Neural progenitor cell (in vitro differentiated cells): ENCODE data around the gene FMNL2. TPM values are rescaled to one million over a fixed set of nuclear protein-coding genes. Genes with fewer than 3 reads are reported as not detected.

Experiments
- DNase-seq: peaks from one replicate; pipeline ENCODE4 v3.0.0-alpha.2; 2016; ENCODE audit warnings: low spot score
- H2AFZ ChIP-seq: fragments of 200-600 bp; sonication (generic); replicated peaks from 2 replicates; pipeline ENCODE4 v1.6.1; 2016; ENCODE audit warnings: antibody characterized with exemption
- H3F3A ChIP-seq: fragments of 200-600 bp; sonication (generic); 2 replicates; pipeline ENCODE4 v1.6.1; 2016; ENCODE audit warnings: antibody characterized with exemption, low read depth
- H3K27ac ChIP-seq: fragments of 200-600 bp; sonication (generic); 2 replicates; pipeline ENCODE4 v1.5.1; 2016; ENCODE audit warnings: mild to moderate bottlenecking
- H3K27me3 ChIP-seq: fragments of 200-600 bp; sonication (generic); 2 replicates; pipeline ENCODE4 v1.6.1; 2016; ENCODE audit warnings: mild to moderate bottlenecking, moderate library complexity
- H3K36me3 ChIP-seq: fragments of 200-600 bp; sonication (generic); 2 replicates; pipeline ENCODE4 v1.5.1; 2016
- H3K4me1 ChIP-seq: fragments of 200-600 bp; sonication (generic); 2 replicates; pipeline ENCODE4 v1.6.1; 2016; ENCODE audit warnings: mixed run types
- H3K4me2 ChIP-seq: fragments of 200-600 bp; sonication (generic); 2 replicates; pipeline ENCODE4 v1.6.1; 2016
- H3K4me3 ChIP-seq: fragments of 200-600 bp; sonication (generic); 2 replicates; pipeline ENCODE4 v1.5.1; 2016
- H3K79me2 ChIP-seq: fragments of 200-600 bp; sonication (generic); 2 replicates; pipeline ENCODE4 v1.6.1; 2016; ENCODE audit warnings: low read depth
- H3K9ac ChIP-seq: fragments of 200-600 bp; sonication (generic); 2 replicates; pipeline ENCODE4 v1.6.1; 2016
- H3K9me3 ChIP-seq: fragments of 200-600 bp; sonication (generic); 2 replicates; pipeline ENCODE4 v1.5.1; 2016; ENCODE audit warnings: low read depth
- H4K20me1 ChIP-seq: fragments of 200-600 bp; sonication (generic); 2 replicates; pipeline ENCODE4 v1.6.1; 2016; ENCODE audit warnings: low read depth
- H3K27ac Mint-ChIP-seq: 3 replicates; pipeline ENCODE4 v1.8.0; 2021; ENCODE audit warnings: mixed read lengths
- H3K27me3 Mint-ChIP-seq: 2 replicates; pipeline ENCODE4 v1.8.0; 2022; ENCODE audit warnings: low read depth, mild to moderate bottlenecking, inconsistent platforms, moderate library complexity, mixed read lengths; ENCODE audit not compliant: insufficient read depth
- H3K36me3 Mint-ChIP-seq: 3 replicates; pipeline ENCODE4 v1.8.0; 2021; ENCODE audit warnings: mixed read lengths
- H3K4me1 Mint-ChIP-seq: 3 replicates; pipeline ENCODE4 v1.8.0; 2021; ENCODE audit warnings: mixed read lengths
- H3K4me3 Mint-ChIP-seq: 3 replicates; pipeline ENCODE4 v1.8.0; 2021; ENCODE audit warnings: mild to moderate bottlenecking, moderate library complexity, mixed read lengths
- H3K9me3 Mint-ChIP-seq: 3 replicates; pipeline ENCODE4 v1.8.0; 2020; ENCODE audit warnings: mixed read lengths
- EZH2 ChIP-seq: fragments of 200-600 bp; sonication (generic); IDR thresholded peaks from 2 replicates; pipeline ENCODE4 v1.6.1; 2017; ENCODE audit warnings: antibody characterized with exemption, mild to moderate bottlenecking, moderate library complexity
- EZH2phosphoT487 ChIP-seq: fragments of 200-600 bp; sonication (generic); IDR thresholded peaks from 2 replicates; pipeline ENCODE4 v1.6.1; 2017; ENCODE audit warnings: antibody characterized with exemption
- total RNA-seq: library from RNA; depleted of rRNA; stranded (reverse); fragments of >200 nt; gene quantifications from 2 replicates; pipeline ENCODE4 v1.2.3, GENCODE V29; 2015; ENCODE audit warnings: low replicate concordance
- TF ChIP-seq, protein P1 (sequence below): fragments of 200-600 bp; sonication (generic); IDR thresholded peaks from 2 replicates; pipeline ENCODE4 v1.5.1; 2017; ENCODE audit warnings: antibody characterized with exemption, mild to moderate bottlenecking

Gene FMNL2
- total RNA-seq, 1 donor from 2014 or later, result 99.7 TPM

DNA sequence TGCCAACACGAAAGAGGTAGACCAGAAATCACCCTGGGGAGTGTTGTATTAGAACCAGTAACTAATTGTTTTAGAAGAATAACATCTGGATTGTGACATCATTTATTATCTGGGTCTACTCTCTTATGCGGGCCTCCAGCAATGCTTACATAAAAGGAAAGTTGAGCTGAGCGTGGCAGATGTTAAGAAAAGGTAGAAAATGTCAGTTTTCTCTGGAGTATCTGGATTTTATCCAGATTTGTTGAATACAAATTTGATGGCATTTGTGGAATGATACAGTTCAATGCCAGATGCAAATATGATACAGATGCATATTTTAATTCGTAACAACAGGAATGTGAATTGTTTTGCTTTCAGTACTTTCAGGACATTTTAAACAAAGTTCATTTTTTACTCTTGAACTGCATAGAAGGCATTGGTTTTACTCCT is 292.0 kb downstream of the FMNL2 start:
- H3K27ac Mint-ChIP-seq, result no peak overlapping the region
- H3K4me3 ChIP-seq, result no peak overlapping the region
- H3K4me2 ChIP-seq, result no peak overlapping the region
- no peak overlapping the region for H3K27ac ChIP-seq
- no peak overlapping the region for H3K4me3 Mint-ChIP-seq
- no peaks in the 10 kb centered on the region for H3K9me3 Mint-ChIP-seq
- no peaks in the 10 kb centered on the region for H3F3A ChIP-seq
- DNase-seq, result no peak
- no peaks in the 10 kb centered on the region for H3K4me1 ChIP-seq
- no peaks in the 10 kb centered on the region for H4K20me1 ChIP-seq
- H3K27me3 Mint-ChIP-seq, result no peaks in the 10 kb centered on the region
- H3K4me1 Mint-ChIP-seq, result no peaks in the 10 kb centered on the region
- peaks cover 28% of the 10 kb centered on the region for H3K36me3 Mint-ChIP-seq
- no peaks in the 10 kb centered on the region for H3K9me3 ChIP-seq
- no peak overlapping the region for H3K9ac ChIP-seq
- no peak overlapping the region for H2AFZ ChIP-seq
- H3K27me3 ChIP-seq, result no peaks in the 10 kb centered on the region
- H3K36me3 ChIP-seq, result no peaks in the 10 kb centered on the region
- no peaks in the 10 kb centered on the region for H3K79me2 ChIP-seq
- TF ChIP-seq EZH2 (no peak), EZH2phosphoT487 (no peak)
- TF ChIP-seq, protein P1, sequence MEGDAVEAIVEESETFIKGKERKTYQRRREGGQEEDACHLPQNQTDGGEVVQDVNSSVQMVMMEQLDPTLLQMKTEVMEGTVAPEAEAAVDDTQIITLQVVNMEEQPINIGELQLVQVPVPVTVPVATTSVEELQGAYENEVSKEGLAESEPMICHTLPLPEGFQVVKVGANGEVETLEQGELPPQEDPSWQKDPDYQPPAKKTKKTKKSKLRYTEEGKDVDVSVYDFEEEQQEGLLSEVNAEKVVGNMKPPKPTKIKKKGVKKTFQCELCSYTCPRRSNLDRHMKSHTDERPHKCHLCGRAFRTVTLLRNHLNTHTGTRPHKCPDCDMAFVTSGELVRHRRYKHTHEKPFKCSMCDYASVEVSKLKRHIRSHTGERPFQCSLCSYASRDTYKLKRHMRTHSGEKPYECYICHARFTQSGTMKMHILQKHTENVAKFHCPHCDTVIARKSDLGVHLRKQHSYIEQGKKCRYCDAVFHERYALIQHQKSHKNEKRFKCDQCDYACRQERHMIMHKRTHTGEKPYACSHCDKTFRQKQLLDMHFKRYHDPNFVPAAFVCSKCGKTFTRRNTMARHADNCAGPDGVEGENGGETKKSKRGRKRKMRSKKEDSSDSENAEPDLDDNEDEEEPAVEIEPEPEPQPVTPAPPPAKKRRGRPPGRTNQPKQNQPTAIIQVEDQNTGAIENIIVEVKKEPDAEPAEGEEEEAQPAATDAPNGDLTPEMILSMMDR, result no peak

DNA sequence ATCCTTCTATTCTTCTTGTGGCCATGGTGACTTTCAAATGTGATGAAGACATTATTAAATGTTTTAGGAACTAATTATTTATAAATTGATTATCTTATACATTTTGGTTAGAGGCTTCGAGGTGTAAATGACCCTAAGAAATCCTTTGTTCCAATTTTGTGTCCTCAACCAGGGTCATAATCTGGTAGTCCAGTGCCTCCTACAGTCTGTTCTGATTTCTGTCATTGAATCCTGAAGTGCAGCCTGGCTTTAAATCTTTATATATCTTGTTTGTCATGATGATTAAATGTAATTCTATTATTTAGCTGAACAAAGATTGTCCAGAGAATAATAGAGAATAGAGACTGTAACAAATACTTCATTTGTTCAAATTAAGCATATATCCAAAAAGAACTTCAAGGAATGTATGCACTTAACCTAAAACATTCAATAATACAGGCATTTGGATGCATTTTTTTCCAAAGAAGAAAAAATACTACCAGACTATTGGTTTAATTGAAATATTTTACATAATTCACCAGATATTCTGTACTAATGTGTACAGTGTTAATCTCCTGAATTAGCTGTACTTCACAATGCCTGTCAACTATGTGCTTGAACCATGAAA is 292.5 kb downstream of the FMNL2 start:
- H3K4me3 Mint-ChIP-seq, result no peak overlapping the region
- H3K79me2 ChIP-seq, result no peaks in the 10 kb centered on the region
- no peaks in the 10 kb centered on the region for H3K9me3 ChIP-seq
- H3K27ac Mint-ChIP-seq, result no peak overlapping the region
- peak; percentile 15 for DNase-seq
- no peaks in the 10 kb centered on the region for H3K9me3 Mint-ChIP-seq
- H3K4me2 ChIP-seq, result no peak overlapping the region
- no peaks in the 10 kb centered on the region for H3K27me3 ChIP-seq
- no peaks in the 10 kb centered on the region for H4K20me1 ChIP-seq
- peaks cover 26% of the 10 kb centered on the region for H3K36me3 Mint-ChIP-seq
- no peaks in the 10 kb centered on the region for H3K27me3 Mint-ChIP-seq
- TF ChIP-seq, protein P1, result peak; percentile 59
- TF ChIP-seq EZH2 (no peak), EZH2phosphoT487 (no peak)
- no peaks in the 10 kb centered on the region for H3K4me1 Mint-ChIP-seq
- H3K27ac ChIP-seq, result no peak overlapping the region
- no peaks in the 10 kb centered on the region for H3K4me1 ChIP-seq
- no peak overlapping the region for H2AFZ ChIP-seq
- no peak overlapping the region for H3K9ac ChIP-seq
- H3K4me3 ChIP-seq, result no peak overlapping the region
- H3F3A ChIP-seq, result no peaks in the 10 kb centered on the region
- H3K36me3 ChIP-seq, result no peaks in the 10 kb centered on the region

DNA sequence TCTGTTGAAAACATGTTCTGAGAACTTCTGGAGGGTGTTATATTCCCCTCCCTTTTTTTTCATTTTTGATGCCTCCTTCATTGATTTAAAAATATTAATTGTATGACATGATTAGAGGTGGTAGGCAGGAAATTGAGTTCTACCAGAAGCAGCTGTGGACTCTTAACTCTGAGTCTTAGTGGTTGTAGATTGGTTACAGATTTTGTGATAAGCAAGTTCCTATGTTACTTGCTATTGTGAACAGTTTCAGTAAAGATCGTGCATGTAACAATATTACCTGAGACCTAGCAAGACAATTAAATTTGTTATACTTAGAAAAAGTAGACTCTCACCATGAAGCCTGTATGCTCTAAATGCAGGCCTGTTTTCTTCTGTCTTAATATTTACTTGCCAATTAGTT is 294.2 kb downstream of the FMNL2 start:
- TF ChIP-seq EZH2 (no peak), EZH2phosphoT487 (no peak)
- TF ChIP-seq, protein P1, result no peak
- H3K27me3 ChIP-seq, result no peaks in the 10 kb centered on the region
- no peaks in the 10 kb centered on the region for H3K9me3 ChIP-seq
- H3K4me1 Mint-ChIP-seq, result no peaks in the 10 kb centered on the region
- H3K27ac ChIP-seq, result no peak overlapping the region
- peaks cover 25% of the 10 kb centered on the region for H3K36me3 Mint-ChIP-seq
- no peak overlapping the region for H3K4me3 Mint-ChIP-seq
- H3K4me1 ChIP-seq, result no peaks in the 10 kb centered on the region
- no peaks in the 10 kb centered on the region for H3K27me3 Mint-ChIP-seq
- no peaks in the 10 kb centered on the region for H4K20me1 ChIP-seq
- H3F3A ChIP-seq, result no peaks in the 10 kb centered on the region
- H3K9ac ChIP-seq, result no peak overlapping the region
- H3K79me2 ChIP-seq, result no peaks in the 10 kb centered on the region
- no peak overlapping the region for H3K4me3 ChIP-seq
- DNase-seq, result no peak
- no peaks in the 10 kb centered on the region for H3K9me3 Mint-ChIP-seq
- H3K36me3 ChIP-seq, result no peaks in the 10 kb centered on the region
- no peak overlapping the region for H2AFZ ChIP-seq
- no peak overlapping the region for H3K4me2 ChIP-seq
- H3K27ac Mint-ChIP-seq, result no peak overlapping the region
